HepG2 (cell line): ENCODE measurements around the gene SAA2. TPM values are rescaled to one million over a fixed set of nuclear protein-coding genes. Genes with fewer than 3 reads are reported as not detected.
A peak's percentile ranks its signal among the peaks of the same experiment; 100 is the strongest.

Experiments used
- BRD4 ChIP-seq: sonication (generic); formaldehyde crosslinking; IDR thresholded peaks from 2 replicates; pipeline ENCODE4 v1.4.0; 2020; ENCODE audit warnings: missing genetic modification reagents
- CREB1 ChIP-seq, 2 experiments: fragments of 450-650 bp in 1 of 2; IDR thresholded peaks; 2 replicates each; pipeline ENCODE4 v1.6.1; 2016 to 2017; ENCODE audit warnings: control low read depth in 1 of 2, mild to moderate bottlenecking in 1 of 2, missing compliant biosample characterization in 1 of 2, missing genetic modification characterization in 1 of 2
- CREM ChIP-seq, 2 experiments: sonication (generic) in 1 of 2; formaldehyde crosslinking in 1 of 2; IDR thresholded peaks; 2 replicates each; pipeline versions ENCODE4 v1.4.0 to v1.6.1; 2016 to 2020; ENCODE audit warnings: antibody characterized with exemption in 1 of 2, mild to moderate bottlenecking in 1 of 2, missing genetic modification reagents in 1 of 2
- EED ChIP-seq: sonication (generic); formaldehyde crosslinking; IDR thresholded peaks from 2 replicates; pipeline ENCODE4 v1.5.0; 2020; ENCODE audit warnings: mild to moderate bottlenecking, missing genetic modification reagents
- ERF ChIP-seq: IDR thresholded peaks from 2 replicates; pipeline ENCODE4 v1.6.1; 2018; ENCODE audit warnings: missing biosample characterization, missing genetic modification reagents
- FOXA3 ChIP-seq: IDR thresholded peaks from 2 replicates; pipeline ENCODE4 v1.6.1; 2016; ENCODE audit warnings: missing genetic modification reagents, missing compliant biosample characterization
- HMG20A ChIP-seq: IDR thresholded peaks from 2 replicates; pipeline ENCODE4 v1.6.1; 2016; ENCODE audit warnings: borderline replicate concordance
- NCOA1 ChIP-seq: sonication (generic); formaldehyde crosslinking; IDR thresholded peaks from 2 replicates; pipeline ENCODE4 v1.9.0; 2021; ENCODE audit warnings: missing genetic modification reagents
- NR2F2 ChIP-seq: IDR thresholded peaks from 2 replicates; pipeline ENCODE4 v1.6.1; 2012; ENCODE audit warnings: low read depth, inconsistent platforms, borderline replicate concordance
- PHF21A ChIP-seq: sonication (generic); formaldehyde crosslinking; IDR thresholded peaks from 2 replicates; pipeline ENCODE4 v1.5.0; 2020; ENCODE audit warnings: mild to moderate bottlenecking, missing genetic modification reagents
- ZFY ChIP-seq: sonication (generic); formaldehyde crosslinking; IDR thresholded peaks from 2 replicates; pipeline ENCODE4 v1.4.0; 2020; ENCODE audit warnings: missing genetic modification reagents
- ZMYM2 ChIP-seq: sonication (generic); formaldehyde crosslinking; IDR thresholded peaks from 2 replicates; pipeline ENCODE4 v1.8.0; 2022; ENCODE audit warnings: mild to moderate bottlenecking, missing genetic modification reagents
- ZNF251 ChIP-seq: sonication (generic); formaldehyde crosslinking; IDR thresholded peaks from 2 replicates; pipeline ENCODE4 v1.9.0; 2021; ENCODE audit warnings: mild to moderate bottlenecking, missing genetic modification reagents
- ZNF451 ChIP-seq: sonication (generic); formaldehyde crosslinking; IDR thresholded peaks from 2 replicates; pipeline ENCODE4 v1.5.0; 2020; ENCODE audit warnings: mild to moderate bottlenecking, missing genetic modification reagents
- ZNF672 ChIP-seq: sonication (generic); formaldehyde crosslinking; IDR thresholded peaks from 2 replicates; pipeline ENCODE4 v1.8.1; 2022; ENCODE audit warnings: missing genetic modification reagents
- ZNF747 ChIP-seq: sonication (generic); formaldehyde crosslinking; IDR thresholded peaks from 2 replicates; pipeline ENCODE4 v1.8.1; 2023; ENCODE audit warnings: missing genetic modification reagents, mild to moderate bottlenecking, borderline replicate concordance
- polyA plus RNA-seq, 8 experiments: library from polyadenylated mRNA; depleted of rRNA in 3 of 8; stranded (reverse) in 7 of 8; unstranded in 1 of 8; fragments of >200 nt; fragmentation: Illumina TruSeq in 4 of 8; extraction: Trizol in 4 of 8; gene quantifications; 2 replicates each; pipeline versions ENCODE4 v1.2.1 to v1.2.3, GENCODE V29; 2011 to 2016; ENCODE audit warnings: low read depth in 4 of 8, missing spikeins in 1 of 8, mixed read lengths in 1 of 8; ENCODE audit not compliant: insufficient read depth in 1 of 8
- total RNA-seq, 5 experiments: library from RNA; depleted of rRNA; stranded (reverse); fragments of >200 nt; fragmentation: Illumina TruSeq; extraction: Trizol; gene quantifications; 2 replicates each; pipeline ENCODE4 v1.2.3, GENCODE V29; 2016; ENCODE audit warnings: low read depth in 1 of 5
- TF ChIP-seq, protein P1 (sequence below): IDR thresholded peaks from 2 replicates; pipeline ENCODE4 v1.6.1; 2016
- TF ChIP-seq, protein P2 (sequence below): sonication (generic); formaldehyde crosslinking; IDR thresholded peaks from 2 replicates; pipeline ENCODE4 v1.5.0; 2020; ENCODE audit warnings: missing genetic modification reagents
- TF ChIP-seq, protein P3 (sequence below): sonication (generic); formaldehyde crosslinking; IDR thresholded peaks from 2 replicates; pipeline ENCODE4 v1.5.0; 2020; ENCODE audit warnings: missing genetic modification reagents
- TF ChIP-seq, protein P4 (sequence below): IDR thresholded peaks from 2 replicates; pipeline ENCODE4 v1.6.1; 2016; ENCODE audit warnings: low read depth, missing genetic modification reagents, missing compliant biosample characterization

Gene SAA2
- total and polyA plus RNA-seq, 2 of the 13 experiments (the other 11 are each of a cell fraction or from before 2014, with no cell fraction given), result 0.27 TPM; not detected in 1

DNA sequence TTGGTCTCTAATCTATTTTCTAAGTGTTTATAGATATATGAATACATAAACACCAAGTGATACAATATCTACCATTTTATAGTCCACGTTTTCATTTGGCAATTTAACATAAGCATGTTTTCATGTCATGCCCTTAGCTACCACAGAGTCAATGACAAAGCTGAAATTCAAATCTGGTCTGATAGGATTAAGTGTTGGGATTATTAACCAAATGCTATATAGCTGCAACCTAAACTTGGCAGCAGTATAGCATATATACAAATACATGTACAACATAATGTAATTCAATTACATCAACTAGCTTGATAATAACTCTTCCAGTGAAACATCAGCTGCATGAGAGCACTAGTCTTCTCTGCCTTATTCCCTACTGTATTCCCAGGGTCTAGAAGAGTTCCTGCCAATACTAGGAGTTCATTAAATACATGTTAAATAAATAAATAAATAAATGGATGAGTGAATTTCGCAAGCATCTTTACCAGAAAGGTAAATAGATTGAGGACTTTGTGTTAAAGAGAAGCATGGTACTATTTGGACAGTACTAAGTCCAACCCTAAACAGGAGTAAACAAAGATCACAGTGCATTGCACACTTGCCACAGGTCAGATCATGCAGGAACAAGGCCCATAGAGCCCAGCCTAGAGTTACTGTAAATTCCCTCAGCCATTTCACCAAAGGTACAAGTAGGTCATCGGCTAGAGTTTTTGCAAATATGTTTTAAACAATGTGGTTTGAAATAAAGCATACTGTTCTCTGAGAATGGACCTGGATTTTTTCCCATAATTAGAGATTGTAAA lies 24.7 kb downstream of the SAA2 start (continued):
- TF ChIP-seq ZMYM2 (CRISPR knock-in tag), result peak; percentile 87
- TF ChIP-seq ERF (CRISPR knock-in tag), result 0 out of 2 replicates have a peak, but pooled peaks have one; percentile 20
- TF ChIP-seq ZNF747 (CRISPR knock-in tag), result 0 out of 2 replicates have a peak, but pooled peaks have one; percentile 38
- TF ChIP-seq ZNF451 (CRISPR knock-in tag), result 0 out of 2 replicates have a peak, but pooled peaks have one; percentile 43
- TF ChIP-seq PHF21A (CRISPR knock-in tag), result peak; percentile 55
- TF ChIP-seq FOXA3 (CRISPR knock-in tag), result peak; percentile 96
- TF ChIP-seq, protein P1, sequence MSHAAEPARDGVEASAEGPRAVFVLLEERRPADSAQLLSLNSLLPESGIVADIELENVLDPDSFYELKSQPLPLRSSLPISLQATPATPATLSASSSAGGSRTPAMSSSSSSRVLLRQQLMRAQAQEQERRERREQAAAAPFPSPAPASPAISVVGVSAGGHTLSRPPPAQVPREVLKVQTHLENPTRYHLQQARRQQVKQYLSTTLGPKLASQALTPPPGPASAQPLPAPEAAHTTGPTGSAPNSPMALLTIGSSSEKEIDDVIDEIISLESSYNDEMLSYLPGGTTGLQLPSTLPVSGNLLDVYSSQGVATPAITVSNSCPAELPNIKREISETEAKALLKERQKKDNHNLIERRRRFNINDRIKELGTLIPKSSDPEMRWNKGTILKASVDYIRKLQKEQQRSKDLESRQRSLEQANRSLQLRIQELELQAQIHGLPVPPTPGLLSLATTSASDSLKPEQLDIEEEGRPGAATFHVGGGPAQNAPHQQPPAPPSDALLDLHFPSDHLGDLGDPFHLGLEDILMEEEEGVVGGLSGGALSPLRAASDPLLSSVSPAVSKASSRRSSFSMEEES (CRISPR knock-in tag), result peak; percentile 79
- peak; percentile 50; the same call in 1 of the 2 replicates for TF ChIP-seq NCOA1 (CRISPR knock-in tag)
- TF ChIP-seq, protein P2, sequence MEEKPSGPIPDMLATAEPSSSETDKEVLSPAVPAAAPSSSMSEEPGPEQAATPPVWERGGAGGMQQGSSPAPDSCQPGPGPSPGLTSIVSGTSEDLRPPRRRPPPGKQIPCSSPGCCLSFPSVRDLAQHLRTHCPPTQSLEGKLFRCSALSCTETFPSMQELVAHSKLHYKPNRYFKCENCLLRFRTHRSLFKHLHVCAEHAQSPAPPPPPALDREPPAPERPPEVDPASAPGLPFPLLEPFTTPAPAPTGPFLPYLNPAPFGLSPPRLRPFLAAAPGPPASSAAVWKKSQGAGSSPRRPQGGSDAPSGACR (CRISPR knock-in tag), result peak; percentile 59; the same call in 1 of the 2 replicates
- TF ChIP-seq BRD4 (CRISPR knock-in tag), result peak; percentile 71; the same call in 1 of the 2 replicates
- no peak for TF ChIP-seq ZNF672 (CRISPR knock-in tag)
- no peak for TF ChIP-seq CREB1 (IDR thresholded peaks at IDR 0.05)
- peak; percentile 72 for TF ChIP-seq CREB1 (CRISPR knock-in tag; IDR thresholded peaks at IDR 0.05)
- peak; percentile 79 for TF ChIP-seq CREM (IDR thresholded peaks at IDR 0.05)
- no peak for TF ChIP-seq CREM (CRISPR knock-in tag; IDR thresholded peaks at IDR 0.05)
- TF ChIP-seq ZNF251 (CRISPR knock-in tag), result no peak
- peak; percentile 75; the same call in 1 of the 2 replicates for TF ChIP-seq NR2F2
- no peak for TF ChIP-seq EED (CRISPR knock-in tag)
- TF ChIP-seq, protein P3, sequence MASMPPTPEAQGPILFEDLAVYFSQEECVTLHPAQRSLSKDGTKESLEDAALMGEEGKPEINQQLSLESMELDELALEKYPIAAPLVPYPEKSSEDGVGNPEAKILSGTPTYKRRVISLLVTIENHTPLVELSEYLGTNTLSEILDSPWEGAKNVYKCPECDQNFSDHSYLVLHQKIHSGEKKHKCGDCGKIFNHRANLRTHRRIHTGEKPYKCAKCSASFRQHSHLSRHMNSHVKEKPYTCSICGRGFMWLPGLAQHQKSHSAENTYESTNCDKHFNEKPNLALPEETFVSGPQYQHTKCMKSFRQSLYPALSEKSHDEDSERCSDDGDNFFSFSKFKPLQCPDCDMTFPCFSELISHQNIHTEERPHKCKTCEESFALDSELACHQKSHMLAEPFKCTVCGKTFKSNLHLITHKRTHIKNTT (CRISPR knock-in tag), result no peak
- peak; percentile 89 for TF ChIP-seq ZFY (CRISPR knock-in tag)
- TF ChIP-seq, protein P4, sequence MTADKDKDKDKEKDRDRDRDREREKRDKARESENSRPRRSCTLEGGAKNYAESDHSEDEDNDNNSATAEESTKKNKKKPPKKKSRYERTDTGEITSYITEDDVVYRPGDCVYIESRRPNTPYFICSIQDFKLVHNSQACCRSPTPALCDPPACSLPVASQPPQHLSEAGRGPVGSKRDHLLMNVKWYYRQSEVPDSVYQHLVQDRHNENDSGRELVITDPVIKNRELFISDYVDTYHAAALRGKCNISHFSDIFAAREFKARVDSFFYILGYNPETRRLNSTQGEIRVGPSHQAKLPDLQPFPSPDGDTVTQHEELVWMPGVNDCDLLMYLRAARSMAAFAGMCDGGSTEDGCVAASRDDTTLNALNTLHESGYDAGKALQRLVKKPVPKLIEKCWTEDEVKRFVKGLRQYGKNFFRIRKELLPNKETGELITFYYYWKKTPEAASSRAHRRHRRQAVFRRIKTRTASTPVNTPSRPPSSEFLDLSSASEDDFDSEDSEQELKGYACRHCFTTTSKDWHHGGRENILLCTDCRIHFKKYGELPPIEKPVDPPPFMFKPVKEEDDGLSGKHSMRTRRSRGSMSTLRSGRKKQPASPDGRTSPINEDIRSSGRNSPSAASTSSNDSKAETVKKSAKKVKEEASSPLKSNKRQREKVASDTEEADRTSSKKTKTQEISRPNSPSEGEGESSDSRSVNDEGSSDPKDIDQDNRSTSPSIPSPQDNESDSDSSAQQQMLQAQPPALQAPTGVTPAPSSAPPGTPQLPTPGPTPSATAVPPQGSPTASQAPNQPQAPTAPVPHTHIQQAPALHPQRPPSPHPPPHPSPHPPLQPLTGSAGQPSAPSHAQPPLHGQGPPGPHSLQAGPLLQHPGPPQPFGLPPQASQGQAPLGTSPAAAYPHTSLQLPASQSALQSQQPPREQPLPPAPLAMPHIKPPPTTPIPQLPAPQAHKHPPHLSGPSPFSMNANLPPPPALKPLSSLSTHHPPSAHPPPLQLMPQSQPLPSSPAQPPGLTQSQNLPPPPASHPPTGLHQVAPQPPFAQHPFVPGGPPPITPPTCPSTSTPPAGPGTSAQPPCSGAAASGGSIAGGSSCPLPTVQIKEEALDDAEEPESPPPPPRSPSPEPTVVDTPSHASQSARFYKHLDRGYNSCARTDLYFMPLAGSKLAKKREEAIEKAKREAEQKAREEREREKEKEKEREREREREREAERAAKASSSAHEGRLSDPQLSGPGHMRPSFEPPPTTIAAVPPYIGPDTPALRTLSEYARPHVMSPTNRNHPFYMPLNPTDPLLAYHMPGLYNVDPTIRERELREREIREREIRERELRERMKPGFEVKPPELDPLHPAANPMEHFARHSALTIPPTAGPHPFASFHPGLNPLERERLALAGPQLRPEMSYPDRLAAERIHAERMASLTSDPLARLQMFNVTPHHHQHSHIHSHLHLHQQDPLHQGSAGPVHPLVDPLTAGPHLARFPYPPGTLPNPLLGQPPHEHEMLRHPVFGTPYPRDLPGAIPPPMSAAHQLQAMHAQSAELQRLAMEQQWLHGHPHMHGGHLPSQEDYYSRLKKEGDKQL (CRISPR knock-in tag), result peak; percentile 67
- peak; percentile 85; the same call in 1 of the 2 replicates for TF ChIP-seq HMG20A
